Kidney glomerular epithelial cell (primary cell): ENCODE data around the gene GALNTL6.
"Not testable (repeated sequence)": the region's sequence is repeated elsewhere in the genome, so short reads cannot be mapped to it uniquely, and the experiment has no call there.

ENCODE experiments used
- DNase-seq: peaks from one replicate; lab custom pipeline; 2025; lab: John Stamatoyannopoulos, UW

The GALNTL6 gene

DNA sequence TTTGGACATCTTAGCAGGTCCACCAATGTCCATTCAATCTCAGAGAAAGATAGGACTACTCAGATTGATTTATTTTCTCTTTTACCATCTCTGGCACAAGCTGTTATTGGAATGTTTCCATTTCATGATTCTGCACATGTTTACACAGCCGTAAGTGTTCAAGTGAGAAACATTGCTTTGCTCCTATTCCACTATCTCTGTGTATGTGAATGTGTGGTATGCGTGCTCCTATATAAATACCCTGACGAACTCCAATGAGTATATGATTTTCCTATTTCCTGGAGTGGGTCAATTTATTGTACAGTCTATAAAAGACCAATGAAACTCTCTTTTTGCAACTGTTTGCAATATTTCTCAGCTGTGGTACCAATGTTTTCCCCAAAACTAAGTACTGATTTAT lies 1134.4 kb downstream of the GALNTL6 start:
- no peak for DNase-seq

DNA sequence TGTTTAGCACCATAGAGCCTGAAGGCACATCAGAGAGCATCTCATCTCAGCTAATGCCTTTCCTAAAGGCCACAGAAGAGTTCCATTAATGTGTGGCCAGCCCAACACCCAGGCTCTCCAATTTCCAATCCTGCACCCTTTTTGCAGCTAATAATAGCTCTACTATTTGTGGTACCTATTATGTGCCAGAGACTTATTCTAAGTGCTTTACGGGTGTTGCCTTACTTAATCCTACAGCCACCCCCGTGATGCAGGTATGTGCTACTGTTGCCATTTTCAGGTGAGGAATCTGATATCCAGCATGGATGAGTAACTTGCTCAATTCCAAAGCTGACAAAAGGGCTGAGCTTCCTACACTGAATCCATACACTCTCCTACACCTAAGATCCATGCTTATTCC lies 1137.8 kb downstream of the GALNTL6 start:
- no peak for DNase-seq

DNA sequence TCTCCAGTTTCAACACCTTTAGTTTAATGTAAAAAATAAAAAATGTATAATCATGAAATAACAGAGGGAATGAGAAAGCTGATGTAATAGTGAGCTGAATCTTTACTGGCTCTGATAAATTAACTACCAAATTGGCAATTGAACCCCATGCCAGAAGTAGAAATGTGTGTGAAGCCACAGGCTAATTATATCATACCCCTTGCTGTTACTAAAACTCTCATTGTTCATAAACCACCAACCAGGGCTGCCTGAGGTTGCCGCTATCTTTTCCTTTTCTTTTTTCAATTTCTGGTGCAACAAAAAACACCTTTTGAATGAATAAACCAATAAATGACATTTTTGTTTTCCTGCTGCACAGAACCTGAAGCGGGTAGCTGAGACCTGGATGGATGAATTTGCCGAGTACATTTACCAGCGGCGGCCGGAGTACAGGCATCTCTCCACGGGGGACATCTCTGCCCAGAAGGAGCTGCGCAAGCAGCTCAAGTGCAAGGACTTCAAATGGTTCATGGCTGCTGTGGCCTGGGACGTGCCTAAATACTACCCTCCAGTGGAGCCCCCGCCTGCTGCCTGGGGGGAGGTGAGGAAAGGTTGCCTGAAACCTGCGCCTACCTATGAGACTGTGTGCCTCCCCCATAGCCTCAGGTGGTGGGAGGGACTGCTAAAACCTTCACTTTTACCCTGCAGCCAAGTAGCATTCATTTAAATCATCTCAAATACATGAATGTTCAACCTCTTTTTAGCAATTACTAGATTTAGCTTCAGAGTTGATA lies 1138.7 kb downstream of the GALNTL6 start:
- DNase-seq, result no peak

DNA sequence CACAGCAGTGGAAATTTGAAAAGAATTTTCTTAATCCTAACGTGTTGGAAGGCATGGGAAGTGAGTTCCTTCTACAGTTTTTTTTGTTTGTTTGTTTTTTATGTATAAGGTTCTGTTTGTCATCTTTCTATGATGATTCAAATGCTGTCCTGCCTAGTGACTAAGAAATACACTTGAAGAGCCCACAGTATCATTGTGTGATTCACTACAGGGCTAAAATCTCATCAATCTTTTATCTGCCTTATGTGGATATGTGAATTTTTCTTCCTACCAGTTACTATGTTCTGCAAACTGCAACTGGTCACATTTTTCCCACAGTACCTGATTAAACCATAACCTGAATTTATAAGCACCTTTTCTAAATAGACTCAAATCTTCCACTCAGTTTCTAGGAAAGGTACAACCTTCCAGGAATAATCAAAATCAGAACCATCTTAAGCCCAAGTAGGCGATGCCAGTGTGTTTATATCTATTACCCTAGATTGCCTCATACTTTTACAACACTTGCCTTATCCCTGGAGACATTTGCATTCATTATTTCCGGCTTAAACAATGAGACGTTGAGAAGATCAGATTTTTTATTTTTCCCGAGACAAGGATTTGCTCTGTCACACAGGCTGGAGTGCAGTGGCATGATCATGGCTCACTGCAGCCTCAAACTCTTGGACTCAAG lies 1140.8 kb downstream of the GALNTL6 start:
- no peak for DNase-seq

DNA sequence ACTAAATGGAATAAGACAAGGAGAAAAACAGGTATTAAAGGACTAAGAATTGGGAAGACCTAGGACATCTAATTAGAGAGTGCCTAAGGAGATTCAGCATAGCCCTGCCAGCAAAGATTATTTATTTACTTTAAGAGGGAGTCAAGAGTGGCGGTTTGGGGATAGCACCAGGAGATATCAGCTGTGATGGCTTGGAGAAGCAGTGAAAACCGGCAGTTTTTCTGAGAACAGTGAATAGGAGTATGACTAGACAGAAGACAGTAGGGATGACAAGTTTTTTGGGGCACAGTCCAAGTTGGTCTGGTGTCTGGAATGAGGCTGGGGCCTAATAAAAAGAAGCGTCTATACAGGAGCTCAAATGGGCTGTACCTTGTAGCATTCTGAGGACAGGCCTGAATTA lies 1143.1 kb downstream of the GALNTL6 start:
- DNase-seq, result not testable (repeated sequence)

DNA sequence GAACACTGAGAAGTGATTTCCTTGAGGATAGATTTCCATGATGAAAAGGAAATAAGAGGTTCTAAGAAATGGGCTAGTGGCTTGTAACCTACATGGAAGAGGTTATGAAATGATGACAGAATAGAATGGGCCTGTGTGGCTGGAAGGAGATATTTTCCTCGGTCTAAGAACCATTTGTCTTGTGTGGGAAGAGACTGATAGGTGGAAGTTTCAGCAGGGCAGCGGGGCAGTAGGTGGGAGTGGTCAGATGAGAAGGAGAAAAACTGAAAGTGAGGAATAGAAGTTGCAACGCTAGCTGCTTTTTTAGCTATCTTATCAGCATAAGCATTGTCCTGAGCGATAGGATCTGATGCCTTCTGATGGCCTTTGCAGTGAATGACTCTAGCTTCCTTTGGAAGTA lies 1144.0 kb downstream of the GALNTL6 start:
- no peak for DNase-seq

DNA sequence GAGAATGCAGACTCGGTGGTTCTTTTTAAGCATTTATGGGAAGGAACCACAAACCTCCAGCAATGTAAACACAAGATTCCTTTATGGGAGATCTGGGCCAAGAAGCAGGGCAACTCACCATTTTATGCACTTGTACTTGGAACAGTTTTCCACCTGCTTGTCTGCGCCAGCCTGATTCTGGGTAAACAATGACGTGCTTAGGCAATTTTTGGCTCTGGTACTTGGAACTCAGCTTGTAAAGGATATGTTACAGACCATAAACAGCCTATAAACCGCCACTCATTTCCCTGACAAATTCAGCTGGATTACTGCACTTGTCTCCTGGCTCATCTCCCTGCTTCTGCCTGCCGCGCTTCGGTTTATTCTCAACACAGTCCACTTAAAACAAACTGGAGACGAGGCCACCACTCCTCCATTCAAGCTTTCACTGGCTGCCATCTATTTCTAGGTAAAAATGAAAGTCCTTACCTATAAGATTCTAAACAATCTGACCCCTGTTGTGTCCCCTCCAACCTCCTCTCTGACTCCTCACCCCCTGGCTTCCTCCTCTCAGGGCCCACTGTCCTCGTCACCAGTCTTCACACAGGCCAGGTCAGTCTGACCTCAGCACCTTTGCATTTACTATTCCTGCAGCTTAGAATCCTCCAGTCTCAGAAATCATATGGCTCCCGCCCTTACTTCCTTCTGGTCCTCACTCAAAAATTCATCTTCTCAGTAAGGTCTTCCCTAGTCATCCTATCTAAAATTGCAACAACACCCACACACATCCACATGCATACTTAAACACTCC lies 1149.6 kb downstream of the GALNTL6 start:
- DNase-seq, result no peak

DNA sequence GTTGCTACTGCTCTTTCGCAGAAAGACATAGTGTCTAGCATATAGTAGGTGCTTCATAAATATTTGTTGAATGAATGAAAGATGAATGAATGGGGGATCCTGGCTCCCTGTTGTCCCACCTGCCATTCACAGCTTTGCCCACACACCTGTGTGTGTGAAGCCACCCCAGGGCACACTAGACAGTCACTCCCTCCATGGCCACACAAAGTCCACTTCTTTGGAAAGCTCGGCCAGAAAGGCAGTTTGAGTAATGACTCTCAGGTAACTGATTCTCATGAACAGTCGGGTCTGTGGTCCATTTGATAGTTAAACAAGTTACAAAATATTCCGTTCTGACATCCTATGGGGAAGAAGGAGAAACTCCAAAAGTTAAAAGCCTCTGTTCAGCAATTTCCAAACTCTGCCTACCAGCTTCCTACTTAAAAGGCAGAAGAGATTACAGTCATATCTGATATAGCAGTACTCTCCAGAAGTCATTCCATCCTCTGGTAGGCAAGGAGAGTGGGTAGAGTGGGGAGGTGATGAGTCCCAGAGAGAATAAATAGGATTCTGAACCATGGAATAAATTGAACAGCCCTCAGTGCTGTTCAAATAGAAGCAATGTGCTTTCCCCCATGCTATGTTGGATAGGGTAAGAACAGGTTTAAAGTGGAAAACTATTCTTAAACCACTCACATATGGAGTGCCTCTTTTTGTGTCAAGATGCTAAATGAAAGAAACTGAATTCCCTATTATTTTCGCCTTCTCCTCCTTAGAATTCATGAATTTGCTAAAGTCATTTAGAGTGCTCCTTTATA lies 1150.5 kb downstream of the GALNTL6 start:
- DNase-seq, result no peak

DNA sequence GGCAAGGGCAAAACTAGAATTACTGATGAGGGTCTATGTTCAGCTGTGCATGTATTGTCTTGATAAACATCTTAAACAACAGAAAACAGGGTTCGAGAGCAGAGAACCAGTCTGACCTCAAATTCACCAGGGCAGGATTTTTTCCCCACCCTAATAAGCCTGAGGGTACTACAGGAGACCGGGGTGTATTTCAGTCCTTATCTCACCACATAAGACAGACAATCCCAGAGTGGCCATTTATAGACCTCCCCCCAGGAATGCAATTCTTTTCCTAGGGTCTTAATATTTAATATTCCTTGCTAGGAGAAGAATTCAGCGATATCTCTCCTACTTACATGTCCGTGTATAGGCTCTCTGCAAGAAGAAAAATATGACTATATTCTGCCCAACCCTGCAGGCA lies 1157.0 kb downstream of the GALNTL6 start:
- DNase-seq, result not testable (repeated sequence)

DNA sequence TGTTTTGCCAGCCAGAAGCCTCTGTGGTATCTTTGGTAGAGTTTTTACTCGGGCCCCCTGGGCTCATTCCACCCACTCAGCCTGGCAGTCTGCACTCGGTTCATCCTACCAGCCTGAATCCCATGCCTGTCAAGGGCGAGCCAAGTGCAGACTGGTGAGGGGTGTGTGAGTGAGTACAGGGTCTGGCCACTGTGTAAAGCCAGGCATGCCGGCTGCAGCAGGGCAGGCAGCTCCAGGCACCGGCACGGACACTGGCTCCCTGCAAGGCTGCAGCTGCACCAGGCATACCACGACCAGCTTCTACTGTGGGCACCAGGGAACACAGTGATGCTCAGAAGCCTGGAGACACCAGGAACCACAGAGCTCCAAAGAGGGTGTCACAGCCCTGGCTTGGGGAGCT lies 1161.4 kb downstream of the GALNTL6 start:
- DNase-seq, result no peak

DNA sequence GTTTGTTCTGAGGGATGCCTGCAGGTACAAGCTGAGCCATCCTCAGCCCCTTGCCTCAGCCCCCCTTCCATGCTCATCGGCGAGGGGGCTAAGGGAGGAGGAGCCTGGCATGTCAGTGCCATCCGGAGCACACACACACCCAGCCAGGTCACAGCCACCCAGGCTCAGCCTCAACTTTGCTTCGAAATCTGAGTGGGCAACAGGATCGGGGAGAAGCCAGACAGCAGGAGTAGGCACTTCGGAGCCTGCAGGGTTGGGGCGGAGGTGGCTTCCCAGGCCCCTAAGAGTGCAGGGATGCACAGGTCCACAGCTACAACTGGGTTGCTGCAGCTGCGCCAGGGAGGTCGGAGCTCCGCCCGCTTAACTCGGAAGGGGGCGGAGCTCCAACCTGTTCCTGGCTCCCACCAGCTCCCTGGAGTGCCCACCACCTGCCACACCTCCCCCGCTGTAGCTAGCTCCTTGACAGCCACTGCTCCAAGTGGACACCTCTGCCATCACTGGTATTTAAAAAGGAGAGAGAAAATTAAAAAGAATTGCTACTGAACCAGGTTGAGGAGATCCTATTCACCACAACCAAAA lies 1162.5 kb downstream of the GALNTL6 start:
- DNase-seq, result no peak

DNA sequence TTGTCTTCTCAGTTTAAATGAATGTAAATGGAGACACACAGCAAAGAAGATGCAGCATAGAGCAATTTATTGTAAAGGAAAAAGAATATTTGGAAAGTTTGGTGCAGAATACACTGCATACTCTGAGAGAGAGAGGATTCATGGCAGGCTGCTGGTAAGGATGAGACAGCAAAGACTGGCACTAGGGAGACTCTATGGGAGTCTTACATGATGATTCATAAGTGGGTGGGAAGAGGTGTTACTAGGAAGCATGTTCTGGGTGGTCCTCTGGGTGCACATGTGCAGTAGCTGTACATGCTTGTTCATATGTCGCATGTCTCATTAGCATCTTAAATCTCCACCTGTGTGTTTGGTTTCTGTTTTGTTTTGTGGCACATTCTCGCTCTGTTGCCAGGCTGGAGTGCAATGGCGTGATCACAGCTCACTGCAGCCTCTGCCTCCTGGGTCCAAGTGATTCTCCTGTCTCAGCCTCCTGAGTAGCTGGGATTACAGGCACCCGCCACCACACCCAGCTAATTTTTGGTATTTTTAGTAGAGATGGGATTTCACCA lies 1164.4 kb downstream of the GALNTL6 start:
- not testable (repeated sequence) for DNase-seq

DNA sequence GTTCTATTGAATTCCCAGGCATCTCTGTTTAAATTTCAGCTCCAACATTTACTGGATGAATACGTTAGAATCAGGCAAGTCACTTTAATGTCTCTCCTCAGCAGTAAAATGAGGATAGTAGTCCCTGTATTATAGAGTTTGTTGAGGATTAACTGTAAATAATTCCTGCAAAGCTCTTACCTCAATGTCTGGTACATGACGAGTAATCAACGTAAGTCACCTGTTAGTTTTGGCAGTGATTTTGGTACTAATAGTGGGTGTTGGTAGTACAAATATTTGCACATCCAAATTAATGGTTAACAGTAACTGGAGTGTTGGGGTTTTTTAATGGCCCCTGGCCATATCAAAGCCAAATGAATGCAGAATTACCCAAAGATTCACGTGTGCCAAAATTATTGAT lies 1165.6 kb downstream of the GALNTL6 start:
- DNase-seq, result no peak

DNA sequence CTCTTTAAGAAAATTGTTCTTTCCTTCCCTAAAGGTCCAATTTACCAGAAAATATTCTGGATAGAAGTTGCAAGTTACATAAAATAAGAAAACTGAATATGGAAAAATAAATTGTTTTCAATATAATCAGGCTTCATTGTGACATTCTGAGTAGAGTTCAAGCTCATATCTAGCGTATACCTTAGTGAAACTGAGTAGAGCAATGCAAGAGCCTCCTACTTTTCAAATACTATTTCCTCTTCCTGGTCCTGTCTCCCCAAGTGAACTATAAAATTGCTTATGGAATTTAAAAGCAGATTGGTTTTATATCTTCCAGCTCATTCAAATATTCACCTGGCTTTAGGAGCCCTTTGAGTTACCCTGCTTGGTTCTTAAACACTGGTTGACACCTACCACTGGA lies 1166.1 kb downstream of the GALNTL6 start:
- no peak for DNase-seq

DNA sequence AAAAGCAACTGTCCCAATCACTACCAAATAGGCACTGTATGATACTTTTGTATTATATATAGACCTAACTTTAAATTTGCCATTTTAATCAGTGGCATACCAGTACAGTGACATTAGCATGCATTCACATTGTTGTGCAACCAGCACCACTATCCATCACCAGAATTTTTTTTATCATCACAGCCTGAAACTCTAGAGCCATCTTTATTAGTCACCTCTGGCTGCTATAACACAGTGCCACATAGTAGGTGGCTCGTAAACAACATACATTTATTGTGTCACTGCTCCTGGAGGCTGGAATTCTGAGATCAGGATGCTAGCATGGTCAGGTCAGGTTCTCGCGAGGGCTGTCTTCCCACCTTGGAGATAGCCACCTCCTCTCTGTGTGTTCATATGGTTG lies 1167.0 kb downstream of the GALNTL6 start:
- no peak for DNase-seq

DNA sequence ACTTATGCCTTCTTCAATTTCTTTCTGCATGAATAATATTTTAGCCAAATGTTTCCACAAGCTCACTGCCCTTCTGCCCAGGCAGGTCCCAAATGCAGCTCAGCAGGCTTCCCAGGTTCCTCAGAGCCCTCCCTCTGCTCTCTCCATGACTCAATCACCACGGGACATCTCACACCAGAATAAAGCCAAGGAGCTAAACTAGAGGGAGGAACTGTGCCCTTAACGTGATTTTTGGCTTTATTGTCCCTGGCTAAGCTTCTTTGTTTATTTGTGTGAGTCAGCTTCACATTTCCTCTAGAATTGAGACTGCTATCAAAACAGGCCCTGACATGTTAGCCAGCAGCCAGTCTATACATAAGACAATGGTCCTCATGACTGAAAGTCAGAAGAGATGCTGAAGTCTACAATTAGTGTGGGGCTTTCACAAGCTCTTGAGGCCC lies 1169.0 kb downstream of the GALNTL6 start:
- peak; percentile 47 for DNase-seq

DNA sequence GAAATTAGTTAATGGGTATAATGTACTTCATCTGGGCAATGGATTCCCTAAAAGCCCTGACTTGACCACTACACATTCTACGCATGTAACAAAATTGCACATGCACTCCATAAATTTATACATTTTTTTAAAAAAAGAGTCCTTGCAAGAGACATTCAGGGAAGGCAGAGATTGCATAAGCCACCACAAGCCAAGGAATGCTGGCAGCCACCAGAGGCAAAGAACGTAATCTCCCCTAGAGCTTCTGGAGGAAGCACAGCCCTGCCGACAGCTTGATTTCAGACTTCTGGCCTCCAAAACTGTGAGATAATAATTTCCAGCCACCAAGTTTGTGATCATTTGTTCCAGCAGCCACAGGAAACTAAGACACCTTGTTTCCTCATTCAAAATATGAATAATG lies 1169.8 kb downstream of the GALNTL6 start:
- no peak for DNase-seq

DNA sequence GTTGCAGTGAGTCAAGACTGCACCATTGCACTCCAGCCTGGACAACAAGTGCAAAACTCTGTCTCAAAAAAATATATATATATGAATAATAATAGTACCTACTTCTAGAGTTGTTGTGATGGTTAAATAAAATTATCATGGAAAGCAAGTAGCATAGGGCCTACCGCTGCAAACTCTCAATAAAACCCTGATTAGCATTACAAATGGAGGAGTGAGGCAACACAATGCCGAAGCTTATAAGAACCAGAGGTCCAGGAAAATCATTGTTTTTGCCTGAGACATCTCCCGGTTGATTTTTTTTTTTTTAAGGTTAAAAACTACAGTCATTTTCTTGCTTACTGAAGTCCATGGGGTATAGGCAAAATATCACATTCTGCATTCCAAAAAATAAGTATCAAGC lies 1170.4 kb downstream of the GALNTL6 start:
- DNase-seq, result no peak

DNA sequence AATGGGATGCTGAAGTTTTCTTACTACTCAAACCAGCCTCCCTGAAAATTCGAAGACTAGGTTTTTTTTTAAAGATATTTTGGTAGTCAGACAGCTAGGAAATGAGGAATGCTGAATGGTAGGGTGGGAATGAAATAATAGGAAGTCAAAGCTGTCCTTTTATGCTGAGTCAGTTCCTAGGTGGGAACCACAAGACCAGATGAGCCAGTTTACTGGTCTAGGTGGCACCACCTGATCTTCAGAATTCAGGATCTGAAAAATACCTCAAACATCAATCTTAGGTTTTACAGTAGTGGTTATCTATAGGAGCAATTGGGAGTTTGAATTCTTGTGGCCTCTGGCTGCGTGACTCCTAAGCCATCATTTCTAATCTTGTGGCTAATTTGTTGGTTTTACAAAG lies 1172.3 kb downstream of the GALNTL6 start:
- DNase-seq, result no peak

DNA sequence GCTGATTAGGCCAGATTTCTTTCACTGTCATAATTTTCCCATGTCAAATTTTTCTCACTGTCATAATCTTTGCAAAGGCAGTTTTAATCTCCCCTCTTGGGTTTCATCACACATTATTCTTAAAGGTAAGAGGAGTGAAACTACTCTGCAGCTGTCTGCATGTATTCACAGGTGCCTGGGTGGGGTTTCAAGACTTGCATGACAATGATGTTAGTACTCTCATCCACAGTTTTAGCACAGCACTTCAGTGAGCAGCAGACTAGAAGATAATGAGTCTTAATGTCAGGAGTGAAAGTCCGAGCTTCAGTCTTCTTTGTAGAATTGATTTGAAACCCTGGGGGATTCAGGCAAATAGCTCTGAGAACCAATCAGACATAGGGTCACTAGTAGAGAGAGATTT lies 1172.9 kb downstream of the GALNTL6 start:
- DNase-seq, result no peak
